ENCODE results near the gene FAM184B.

DNA sequence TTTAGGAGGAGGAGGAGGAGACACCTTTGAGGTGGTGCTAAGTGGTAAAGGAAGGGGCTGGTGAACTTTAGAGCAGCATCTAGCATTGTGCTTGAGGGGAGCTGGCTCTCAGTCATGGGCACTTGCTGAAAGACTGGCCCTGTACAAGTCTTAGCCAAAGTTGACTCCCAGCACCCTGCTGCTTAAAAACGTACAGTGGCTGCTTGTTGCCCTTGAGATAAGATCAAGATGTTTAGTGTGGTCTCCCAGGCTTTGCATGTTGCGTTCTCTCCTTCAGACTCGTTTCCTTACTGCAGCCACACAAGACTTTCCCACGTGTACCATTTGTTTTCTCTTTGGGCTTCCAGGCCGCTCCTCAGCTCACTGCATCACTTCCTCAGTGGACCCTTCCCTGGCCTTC is 165.1 kb downstream of the FAM184B start:
- TF ChIP-seq, protein P1, sequence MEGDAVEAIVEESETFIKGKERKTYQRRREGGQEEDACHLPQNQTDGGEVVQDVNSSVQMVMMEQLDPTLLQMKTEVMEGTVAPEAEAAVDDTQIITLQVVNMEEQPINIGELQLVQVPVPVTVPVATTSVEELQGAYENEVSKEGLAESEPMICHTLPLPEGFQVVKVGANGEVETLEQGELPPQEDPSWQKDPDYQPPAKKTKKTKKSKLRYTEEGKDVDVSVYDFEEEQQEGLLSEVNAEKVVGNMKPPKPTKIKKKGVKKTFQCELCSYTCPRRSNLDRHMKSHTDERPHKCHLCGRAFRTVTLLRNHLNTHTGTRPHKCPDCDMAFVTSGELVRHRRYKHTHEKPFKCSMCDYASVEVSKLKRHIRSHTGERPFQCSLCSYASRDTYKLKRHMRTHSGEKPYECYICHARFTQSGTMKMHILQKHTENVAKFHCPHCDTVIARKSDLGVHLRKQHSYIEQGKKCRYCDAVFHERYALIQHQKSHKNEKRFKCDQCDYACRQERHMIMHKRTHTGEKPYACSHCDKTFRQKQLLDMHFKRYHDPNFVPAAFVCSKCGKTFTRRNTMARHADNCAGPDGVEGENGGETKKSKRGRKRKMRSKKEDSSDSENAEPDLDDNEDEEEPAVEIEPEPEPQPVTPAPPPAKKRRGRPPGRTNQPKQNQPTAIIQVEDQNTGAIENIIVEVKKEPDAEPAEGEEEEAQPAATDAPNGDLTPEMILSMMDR (IDR thresholded peaks at IDR 0.05; ENCODE audit: low read length) = no peak
- TF ChIP-seq EZH2 (IDR thresholded peaks at IDR 0.05; ENCODE audit: borderline replicate concordance, low read length) = no peak
